ENCODE results near the gene HLA-DQA1. TPM values are rescaled to one million over a fixed set of nuclear protein-coding genes. Genes with fewer than 3 reads are reported as not detected.

Gene HLA-DQA1
- total and polyA plus RNA-seq, 10 of the 15 experiments (the other 5 are each of a cell fraction or from before 2014, with no cell fraction given), result 289 to 1,769 (median 460) TPM

- TF ChIP-seq TAF1 (IDR thresholded peaks at IDR 0.05; ENCODE audit: borderline replicate concordance, low read depth, low read length) (no peak), EP300 (IDR thresholded peaks at IDR 0.05; ENCODE audit: borderline replicate concordance in 1 of 2, control insufficient read depth in 1 of 2, low read depth in 2 of 2, low read length in 2 of 2) (peak; percentile 74 to 99; a peak in 3 of 4 replicates), CHD4 (IDR thresholded peaks at IDR 0.05) (no peak), PBX3 (IDR thresholded peaks at IDR 0.05; ENCODE audit: insufficient replicate concordance, low read depth, low read length) (no peak), KLF5 (IDR thresholded peaks at IDR 0.05; ENCODE audit: partially characterized antibody) (peak; percentile 33), JUND (IDR thresholded peaks at IDR 0.05; ENCODE audit: low read depth, low read length) (no peak), RAD51 (IDR thresholded peaks at IDR 0.05) (peak; percentile 84), ZNF217 (IDR thresholded peaks at IDR 0.05) (no peak; the same call in 1 of the 2 replicates), CHD2 (IDR thresholded peaks at IDR 0.05; ENCODE audit: borderline replicate concordance, low read depth, low read length) (peak; percentile 67; the same call in 1 of the 2 replicates), ZNF592 (IDR thresholded peaks at IDR 0.05) (peak; percentile 63; the same call in 1 of the 2 replicates), YBX1 (IDR thresholded peaks at IDR 0.05) (no peak), TARDBP (IDR thresholded peaks at IDR 0.05; ENCODE audit: borderline replicate concordance) (no peak), CEBPB (IDR thresholded peaks at IDR 0.05; ENCODE audit: borderline replicate concordance in 1 of 2, low read depth in 2 of 2, low read length in 2 of 2) (peak in 1 of 2 experiments; percentile 78; a peak in 1 of 4 replicates), WRNIP1 (IDR thresholded peaks at IDR 0.05; ENCODE audit: borderline replicate concordance, low read depth, low read length) (no peak), POLR2AphosphoS5 (IDR thresholded peaks at IDR 0.05; ENCODE audit: low read length) (no peak), E4F1 (IDR thresholded peaks at IDR 0.05; ENCODE audit: borderline replicate concordance, partially characterized antibody) (no peak)
- TF ChIP-seq, protein P1, sequence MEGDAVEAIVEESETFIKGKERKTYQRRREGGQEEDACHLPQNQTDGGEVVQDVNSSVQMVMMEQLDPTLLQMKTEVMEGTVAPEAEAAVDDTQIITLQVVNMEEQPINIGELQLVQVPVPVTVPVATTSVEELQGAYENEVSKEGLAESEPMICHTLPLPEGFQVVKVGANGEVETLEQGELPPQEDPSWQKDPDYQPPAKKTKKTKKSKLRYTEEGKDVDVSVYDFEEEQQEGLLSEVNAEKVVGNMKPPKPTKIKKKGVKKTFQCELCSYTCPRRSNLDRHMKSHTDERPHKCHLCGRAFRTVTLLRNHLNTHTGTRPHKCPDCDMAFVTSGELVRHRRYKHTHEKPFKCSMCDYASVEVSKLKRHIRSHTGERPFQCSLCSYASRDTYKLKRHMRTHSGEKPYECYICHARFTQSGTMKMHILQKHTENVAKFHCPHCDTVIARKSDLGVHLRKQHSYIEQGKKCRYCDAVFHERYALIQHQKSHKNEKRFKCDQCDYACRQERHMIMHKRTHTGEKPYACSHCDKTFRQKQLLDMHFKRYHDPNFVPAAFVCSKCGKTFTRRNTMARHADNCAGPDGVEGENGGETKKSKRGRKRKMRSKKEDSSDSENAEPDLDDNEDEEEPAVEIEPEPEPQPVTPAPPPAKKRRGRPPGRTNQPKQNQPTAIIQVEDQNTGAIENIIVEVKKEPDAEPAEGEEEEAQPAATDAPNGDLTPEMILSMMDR (IDR thresholded peaks at IDR 0.05 in 2 of 3, conservative IDR thresholded peaks at IDR 0.05 in 1 of 3; ENCODE audit: control insufficient read depth in 2 of 3, extremely low read depth in 1 of 3, insufficient read depth in 1 of 3, low read depth in 3 of 3, low read length in 3 of 3), result no peak
- TF ChIP-seq, protein P2, sequence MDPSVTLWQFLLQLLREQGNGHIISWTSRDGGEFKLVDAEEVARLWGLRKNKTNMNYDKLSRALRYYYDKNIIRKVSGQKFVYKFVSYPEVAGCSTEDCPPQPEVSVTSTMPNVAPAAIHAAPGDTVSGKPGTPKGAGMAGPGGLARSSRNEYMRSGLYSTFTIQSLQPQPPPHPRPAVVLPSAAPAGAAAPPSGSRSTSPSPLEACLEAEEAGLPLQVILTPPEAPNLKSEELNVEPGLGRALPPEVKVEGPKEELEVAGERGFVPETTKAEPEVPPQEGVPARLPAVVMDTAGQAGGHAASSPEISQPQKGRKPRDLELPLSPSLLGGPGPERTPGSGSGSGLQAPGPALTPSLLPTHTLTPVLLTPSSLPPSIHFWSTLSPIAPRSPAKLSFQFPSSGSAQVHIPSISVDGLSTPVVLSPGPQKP (IDR thresholded peaks at IDR 0.05; ENCODE audit: low read depth, low read length), result no peak
Measured at GRCh38 chr6:32685603-32686002, 48.4 kb downstream of the HLA-DQA1 start (continued).
